Measurements from ENCODE around the gene AURKB.

The AURKB gene

GRCh38 chr17:8226536-8227237 lies 16.3 kb upstream of the AURKB start:
- peak overlapping the region; percentile 79 for H3K27ac ChIP-seq
- TF ChIP-seq CTCF (conservative IDR thresholded peaks at IDR 0.05; ENCODE audit: low read depth) = no peak
- peak; percentile 57 for DNase-seq (ENCODE audit: low spot score)
- ChIA-PET CTCF (interaction anchor here (0.6 to 1.2 kb wide), 2 partner anchors 22 to 74 kb away, joined by 3 to 4 read pairs; no protein-coding TSS in a partner anchor), POLR2A (ENCODE audit: low non-redundant PET) (interaction anchor here (1.3 kb wide), 1 partner anchor 20 kb away, joined by 4 read pairs; no protein-coding TSS in a partner anchor)

- ChIA-PET POLR2A (ENCODE audit: low non-redundant PET) (no interaction called here), CTCF (interaction anchor here (0.6 to 1.2 kb wide), 2 partner anchors 8 to 75 kb away, joined by 3 to 4 read pairs; no protein-coding TSS in a partner anchor)
- peak overlapping the region; percentile 99 for H3K27ac ChIP-seq
- TF ChIP-seq CTCF (conservative IDR thresholded peaks at IDR 0.05; ENCODE audit: low read depth) = no peak
- no peak for DNase-seq (ENCODE audit: low spot score)
Measured at GRCh38 chr17:8225813-8226535, 15.6 kb upstream of the AURKB start.

- POLR2A ChIA-PET (ENCODE audit: low non-redundant PET) = interaction anchor here (0.6 kb wide), 1 partner anchor 811 kb away, joined by 9 read pairs; no protein-coding TSS in a partner anchor
- no peak for DNase-seq (ENCODE audit: low spot score)
- TF ChIP-seq CTCF (conservative IDR thresholded peaks at IDR 0.05; ENCODE audit: low read depth) = no peak
- CTCF ChIA-PET = interaction anchor here (0.6 kb wide), 1 partner anchor 9 kb away, joined by 3 read pairs; no protein-coding TSS in a partner anchor
- peak overlapping the region; percentile 99 for H3K27ac ChIP-seq
Measured at GRCh38 chr17:8224891-8225812, 14.8 kb upstream of the AURKB start.

- no peak for TF ChIP-seq CTCF (conservative IDR thresholded peaks at IDR 0.05; ENCODE audit: low read depth)
- peak overlapping the region; percentile 99 for H3K27ac ChIP-seq
- peak; percentile 15 for DNase-seq (ENCODE audit: low spot score)
- POLR2A ChIA-PET (ENCODE audit: low non-redundant PET) = interaction anchor here (0.5 to 1.2 kb wide), 6 partner anchors 24 to 640 kb away, joined by 3 to 11 read pairs (median 6); partner anchors contain the start of genes CTC1, MPDU1 and SLC25A35
- CTCF ChIA-PET = interaction anchor here (0.5 to 1.0 kb wide), 3 partner anchors 36 to 524 kb away, joined by 3 to 5 read pairs (median 4); no protein-coding TSS in a partner anchor
Measured at GRCh38 chr17:8223356-8224126, 13.2 kb upstream of the AURKB start.

- DNase-seq (ENCODE audit: low spot score) = peak; percentile 83
- no peak for TF ChIP-seq CTCF (conservative IDR thresholded peaks at IDR 0.05; ENCODE audit: low read depth)
- peak overlapping the region; percentile 99 for H3K27ac ChIP-seq
- POLR2A ChIA-PET (ENCODE audit: low non-redundant PET) = interaction anchor here (0.6 to 1.2 kb wide), 3 partner anchors 25 to 639 kb away, joined by 3 to 6 read pairs (median 6); partner anchors contain the start of genes CTC1, MPDU1 and SLC25A35
- CTCF ChIA-PET = interaction anchor here (0.5 to 2.2 kb wide), 4 partner anchors 35 to 523 kb away, joined by 3 to 8 read pairs (median 4); no protein-coding TSS in a partner anchor
Measured at GRCh38 chr17:8222630-8223355, 12.4 kb upstream of the AURKB start.

Measured in RWPE1 (cell line).